ENCODE measurements around the gene ERVV-1.

ERVV-1 gene

DNA sequence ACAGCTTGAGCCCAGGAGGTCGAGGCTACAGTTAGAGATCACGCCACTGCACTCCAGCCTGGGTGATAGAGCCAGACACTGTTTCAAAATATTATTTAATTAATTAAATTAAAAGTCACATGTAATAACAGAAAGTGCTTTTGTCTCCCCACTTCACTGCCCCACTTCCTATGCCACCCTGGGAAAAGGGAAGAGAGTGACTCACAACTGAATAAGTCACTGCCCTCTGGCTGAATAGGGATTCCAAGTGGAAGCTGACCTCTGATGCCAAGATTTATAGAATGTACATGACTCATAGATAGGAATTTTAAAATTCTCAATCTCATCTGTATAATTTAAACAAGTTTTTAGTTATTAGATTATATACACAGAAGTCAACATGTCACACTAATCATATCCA is 22.2 kb upstream of the ERVV-1 start:
- peak; percentile 2 for DNase-seq (ENCODE audit: low read depth)
- no peak for TF ChIP-seq CTCF (IDR thresholded peaks at IDR 0.05; ENCODE audit: control insufficient read depth, insufficient read depth, low read depth, low read length, missing control alignments)
- H3K4me3 ChIP-seq (ENCODE audit: control insufficient read depth, low read depth, low read length): no peak overlapping the region

DNA sequence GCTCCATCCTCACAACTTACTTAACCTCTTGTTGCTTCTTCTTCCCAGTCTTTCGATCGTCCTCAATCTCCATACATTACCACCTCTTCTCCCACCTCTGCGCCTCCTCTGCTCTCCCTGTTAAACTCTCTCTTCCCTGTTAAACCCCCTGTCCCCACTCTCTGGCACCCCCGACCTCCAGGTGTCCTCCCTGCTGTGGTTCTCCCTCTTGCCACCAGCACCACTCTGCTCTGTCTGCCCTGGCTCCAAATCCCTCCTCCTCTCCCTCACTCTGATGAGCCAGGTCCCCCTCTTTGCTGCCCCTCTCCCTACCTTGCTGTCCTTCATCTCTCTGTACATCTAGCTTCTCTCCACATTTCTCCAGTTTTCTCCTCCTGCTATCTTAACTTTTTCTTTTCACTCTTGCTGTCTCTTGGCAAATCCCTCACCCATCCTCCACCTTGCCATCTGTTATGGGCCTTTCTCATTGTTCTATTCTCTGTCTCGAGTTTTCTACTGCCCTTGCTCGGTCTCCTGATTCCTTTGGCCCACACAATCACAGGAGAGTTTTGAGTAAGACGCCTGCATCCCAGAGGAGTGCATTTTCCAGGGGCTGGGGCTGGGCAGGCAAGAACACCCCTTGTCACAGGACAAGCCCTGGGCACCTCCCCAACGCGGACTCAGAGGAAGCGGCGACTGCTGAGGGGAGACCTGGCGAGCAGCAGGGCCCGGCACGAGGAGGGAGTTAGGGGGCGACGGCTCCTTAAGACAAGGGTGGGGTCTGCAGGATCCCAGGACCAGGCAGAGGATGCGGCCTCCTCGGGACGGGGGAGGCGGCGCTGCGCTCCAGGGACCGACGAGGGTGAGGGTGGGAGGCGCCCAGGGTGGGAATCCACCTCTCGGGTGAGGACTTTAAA is 21.4 kb upstream of the ERVV-1 start:
- no peak for TF ChIP-seq CTCF (IDR thresholded peaks at IDR 0.05; ENCODE audit: control insufficient read depth, insufficient read depth, low read depth, low read length, missing control alignments)
- peak overlapping the region; percentile 51; the same call in 1 of the 2 replicates for H3K4me3 ChIP-seq (ENCODE audit: control insufficient read depth, low read depth, low read length)
- DNase-seq (ENCODE audit: low read depth): no peak

- TF ChIP-seq CTCF (IDR thresholded peaks at IDR 0.05; ENCODE audit: control insufficient read depth, insufficient read depth, low read depth, low read length, missing control alignments): peak; percentile 61
- peak overlapping the region; percentile 51 for H3K4me3 ChIP-seq (ENCODE audit: control insufficient read depth, low read depth, low read length)
- peak; percentile 20 for DNase-seq (ENCODE audit: low read depth)
Measured at GRCh38 chr19:52993342-52994178, 20.2 kb upstream of the ERVV-1 start.

DNA sequence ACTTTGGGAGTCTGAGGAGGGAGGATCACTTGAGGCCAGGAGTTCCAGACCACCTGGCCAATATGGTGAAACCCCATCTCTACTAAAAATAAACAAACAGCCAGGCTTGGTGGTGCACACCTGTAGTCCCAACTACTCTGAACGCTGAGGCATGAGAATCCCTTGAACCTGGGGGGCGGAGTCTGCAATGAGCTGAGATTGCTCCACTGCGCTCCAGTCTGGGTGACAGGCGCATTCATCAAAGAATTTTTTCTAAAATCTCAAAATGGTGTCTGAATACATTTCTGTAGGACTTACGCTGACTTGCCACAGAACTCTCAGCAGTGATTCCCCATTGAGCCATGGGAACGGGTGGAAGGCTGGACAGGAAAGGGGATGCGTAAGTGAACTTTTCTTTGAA is 18.0 kb upstream of the ERVV-1 start:
- H3K4me3 ChIP-seq (ENCODE audit: control insufficient read depth, low read depth, low read length): no peak overlapping the region
- no peak for TF ChIP-seq CTCF (IDR thresholded peaks at IDR 0.05; ENCODE audit: control insufficient read depth, insufficient read depth, low read depth, low read length, missing control alignments)
- DNase-seq (ENCODE audit: low read depth): no peak

DNA sequence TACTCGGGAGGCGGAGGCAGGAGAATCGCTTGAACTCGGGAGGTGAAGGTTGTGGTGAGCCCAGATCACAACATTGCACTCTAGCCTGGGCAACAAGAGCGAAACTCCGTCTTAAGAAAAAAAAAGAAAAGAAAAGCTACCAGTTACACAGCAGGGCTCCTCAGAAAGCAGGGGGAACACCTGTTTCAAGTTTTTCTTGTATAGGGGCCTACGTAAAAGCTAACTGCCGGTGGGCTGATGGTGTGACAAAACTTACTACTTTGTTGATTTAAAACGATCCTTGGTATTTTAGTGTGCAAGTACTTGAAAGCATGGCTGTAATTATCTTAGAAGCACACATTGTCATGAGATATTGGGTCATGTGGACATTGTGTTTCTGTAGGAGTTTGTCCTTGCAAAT is 15.7 kb upstream of the ERVV-1 start:
- no peak for DNase-seq (ENCODE audit: low read depth)
- H3K4me3 ChIP-seq (ENCODE audit: control insufficient read depth, low read depth, low read length): no peak overlapping the region
- no peak for TF ChIP-seq CTCF (IDR thresholded peaks at IDR 0.05; ENCODE audit: control insufficient read depth, insufficient read depth, low read depth, low read length, missing control alignments)

DNA sequence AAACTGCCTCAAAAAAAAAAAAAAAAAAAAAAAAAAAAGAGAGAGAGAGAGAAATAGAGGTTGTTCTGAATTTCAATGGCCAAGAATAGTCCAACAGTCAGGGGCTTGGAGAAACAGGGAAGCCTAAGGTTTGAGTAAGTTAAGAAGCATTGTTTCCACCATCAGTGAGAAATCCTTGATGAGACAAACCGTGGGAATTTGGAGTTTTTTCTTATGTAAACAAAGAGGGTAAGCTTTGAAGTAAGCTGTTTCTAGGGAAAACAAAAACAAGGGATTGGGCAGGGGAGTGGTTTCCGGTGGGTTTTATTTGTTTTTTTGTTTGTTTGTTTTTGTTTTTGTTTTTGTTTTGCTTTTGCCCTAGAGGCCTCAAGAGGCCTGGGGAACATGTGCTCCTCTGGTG is 11.2 kb upstream of the ERVV-1 start:
- TF ChIP-seq CTCF (IDR thresholded peaks at IDR 0.05; ENCODE audit: control insufficient read depth, insufficient read depth, low read depth, low read length, missing control alignments): no peak
- no peak for DNase-seq (ENCODE audit: low read depth)
- H3K4me3 ChIP-seq (ENCODE audit: control insufficient read depth, low read depth, low read length): no peak overlapping the region
